DMS153 treated with DMSO at 0.1 percent for 48 hours (cell line): ENCODE results near the gene DUS2.
"Not testable (repeated sequence)": the region's sequence is repeated elsewhere in the genome, so short reads cannot be mapped to it uniquely, and the experiment has no call there.

ENCODE experiments used
- DNase-seq: peaks from one replicate; lab custom pipeline; 2025; ENCODE audit not compliant: unreplicated experiment; lab: John Stamatoyannopoulos, UW

Gene DUS2

DNA sequence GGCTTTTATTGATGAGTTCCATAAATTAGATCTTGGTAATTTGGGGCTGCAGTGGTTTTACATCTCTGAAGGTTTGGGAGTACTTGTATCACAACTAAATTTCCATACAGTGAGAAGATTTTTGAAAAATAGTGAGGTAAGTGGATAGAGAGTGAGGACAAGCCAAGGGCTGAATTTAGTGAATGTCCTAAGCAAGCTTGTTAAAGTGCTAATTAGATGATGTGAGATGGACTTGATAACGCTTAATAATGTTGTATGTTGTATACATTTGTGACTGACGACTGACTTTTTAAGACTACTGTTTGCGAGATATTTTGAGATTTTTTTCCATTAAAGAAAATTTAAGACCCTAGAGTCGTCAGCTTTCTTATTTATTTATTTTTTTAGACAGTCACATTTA is 66.0 kb downstream of the DUS2 start:
- DNase-seq, result no peak

DNA sequence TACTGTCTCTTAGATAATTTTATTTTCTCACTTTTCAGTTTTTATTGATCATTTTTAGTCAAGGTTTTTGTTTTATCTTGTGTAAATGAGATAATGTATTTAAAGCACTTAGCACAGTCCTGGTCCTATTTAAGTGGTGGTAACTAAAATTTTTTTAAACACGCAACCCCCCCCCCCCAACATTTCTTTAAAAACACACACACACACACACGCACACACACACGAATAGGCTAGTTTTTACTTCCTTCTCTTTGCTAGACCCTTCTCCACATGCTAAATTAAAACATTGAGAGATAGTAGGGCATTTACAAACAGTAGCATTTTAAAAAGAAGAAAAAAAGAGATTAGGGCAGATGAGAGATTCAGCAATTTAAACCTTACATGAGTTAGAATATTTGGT is 67.0 kb downstream of the DUS2 start:
- DNase-seq, result no peak

DNA sequence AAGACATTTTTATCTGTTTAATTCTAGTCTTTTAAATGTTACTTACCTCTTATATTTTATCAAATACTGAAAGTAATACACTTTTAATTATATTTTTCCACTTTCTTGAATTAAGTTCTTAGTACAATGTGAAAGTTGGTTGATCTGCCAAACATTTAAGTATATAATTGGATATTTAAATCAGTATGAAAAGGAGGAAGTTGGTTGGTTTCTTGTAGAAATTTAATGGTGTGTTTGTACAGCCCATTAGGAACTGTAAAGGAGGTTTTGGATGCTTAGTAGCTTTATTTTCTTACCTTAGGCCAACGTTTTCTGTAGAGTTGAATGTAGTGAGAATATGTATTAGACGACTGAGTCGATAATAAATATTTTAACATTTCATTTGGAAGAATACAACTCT is 67.4 kb downstream of the DUS2 start:
- DNase-seq, result no peak

DNA sequence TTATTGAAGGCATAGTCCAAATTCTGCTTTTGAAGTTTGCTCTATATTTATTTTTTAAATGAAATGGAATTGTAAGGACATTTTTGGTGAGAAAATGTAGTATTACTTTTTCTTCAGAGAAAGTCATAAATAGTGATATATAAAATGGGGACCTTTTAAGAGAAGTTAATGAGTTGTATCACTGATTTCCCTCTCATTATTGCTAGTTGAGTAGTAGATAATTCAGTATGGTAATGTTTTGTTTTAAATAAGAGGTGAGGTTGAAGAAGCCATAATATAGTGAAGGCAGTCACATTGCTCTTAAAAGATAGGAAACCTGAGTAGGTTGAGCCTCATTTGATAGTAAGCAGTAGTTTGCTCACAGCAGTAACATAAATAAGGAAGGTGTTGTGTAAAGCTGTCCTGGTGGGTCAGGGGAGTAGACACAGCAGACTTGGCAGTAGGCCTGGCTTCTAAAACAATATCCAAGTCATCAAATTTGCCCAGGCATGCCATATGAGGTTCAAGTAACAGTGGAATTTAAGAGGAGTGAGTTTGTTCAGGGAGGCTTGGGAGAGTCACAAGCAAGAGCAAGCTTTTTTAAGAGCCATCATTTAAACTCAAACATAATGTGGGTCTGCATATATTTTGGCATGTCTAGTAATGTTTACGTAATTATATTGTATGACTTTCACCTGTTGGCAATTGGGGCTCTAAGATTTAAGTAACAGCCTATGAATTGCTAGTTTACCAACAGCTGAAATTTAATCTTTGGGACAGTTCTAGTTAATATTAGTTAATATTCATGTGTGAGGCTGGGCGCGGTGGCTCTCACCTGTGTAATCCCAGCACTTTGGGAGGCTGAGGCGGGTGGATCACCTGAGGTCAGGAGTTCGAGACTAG is 68.5 kb downstream of the DUS2 start:
- DNase-seq, result peak; percentile 90

DNA sequence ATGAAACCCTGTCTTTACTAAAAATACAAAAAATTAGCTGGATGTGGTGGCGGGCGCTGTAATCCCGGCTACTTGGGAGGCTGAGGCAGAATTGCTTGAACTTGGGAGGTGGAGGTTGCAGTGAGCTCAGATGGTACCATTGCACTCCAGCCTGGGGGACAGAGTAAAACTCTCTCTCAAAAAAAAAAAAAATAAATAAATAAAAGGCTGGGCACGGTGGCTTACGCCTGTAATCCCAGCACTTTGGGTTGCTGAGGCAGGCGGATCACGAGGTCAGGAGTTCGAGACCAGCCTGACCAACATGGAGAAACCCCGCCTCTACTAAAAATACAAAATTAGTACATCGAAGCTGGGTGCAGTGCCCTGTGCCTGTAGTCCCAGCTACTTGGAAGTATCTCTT is 69.2 kb downstream of the DUS2 start:
- not testable (repeated sequence) for DNase-seq

DNA sequence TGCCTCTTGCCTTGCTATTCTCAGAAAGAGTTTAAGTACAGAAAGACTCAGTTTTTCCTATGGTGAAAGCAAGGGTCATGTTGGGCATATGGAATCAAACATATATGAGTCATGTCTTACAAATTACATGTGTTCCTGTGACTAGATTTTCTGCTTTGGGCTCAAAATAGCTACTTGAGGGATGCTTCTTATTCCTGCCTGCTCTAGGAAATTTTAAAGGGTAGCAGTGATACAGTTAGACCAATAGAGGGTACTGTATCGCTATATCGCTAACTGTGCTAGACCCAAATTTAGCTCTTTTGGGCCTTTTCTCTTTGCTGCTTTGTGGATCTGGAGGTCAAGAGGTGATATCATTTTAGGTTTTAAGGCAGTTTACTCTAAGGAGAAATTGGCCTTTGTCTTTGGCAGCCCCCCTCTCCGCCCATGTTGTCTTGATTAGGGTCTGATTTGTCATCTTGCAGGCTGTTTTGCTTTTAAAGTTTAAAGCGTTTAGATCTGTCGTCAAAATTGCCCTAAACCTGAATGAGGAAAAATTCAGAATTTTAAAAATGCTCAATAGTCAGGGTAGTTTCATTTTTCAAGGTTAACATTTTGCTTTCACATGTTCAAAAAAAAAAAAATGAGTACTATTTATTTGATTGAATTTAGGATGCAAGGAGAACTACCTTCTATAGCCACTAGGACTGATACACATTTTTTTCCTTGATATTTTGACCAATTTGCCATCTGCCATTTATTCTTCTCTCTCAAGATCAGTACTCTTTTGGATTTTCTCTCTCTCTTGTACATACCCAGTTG is 70.9 kb downstream of the DUS2 start:
- no peak for DNase-seq

DNA sequence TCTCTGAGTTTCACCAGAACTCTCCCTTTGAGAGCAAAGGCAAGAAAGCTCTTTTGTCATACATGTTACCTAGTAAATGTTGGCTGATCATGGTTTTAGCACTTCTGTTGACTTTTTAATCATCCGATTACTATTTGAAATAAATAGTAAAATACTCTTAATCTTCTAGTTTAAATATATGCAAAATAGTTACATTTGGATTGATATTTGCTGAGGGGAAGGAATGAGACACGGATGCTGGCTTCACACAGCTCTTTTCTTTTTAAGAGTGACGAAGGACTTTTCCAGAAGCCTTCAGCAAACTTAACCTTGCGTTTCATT is 71.5 kb downstream of the DUS2 start:
- DNase-seq, result no peak

DNA sequence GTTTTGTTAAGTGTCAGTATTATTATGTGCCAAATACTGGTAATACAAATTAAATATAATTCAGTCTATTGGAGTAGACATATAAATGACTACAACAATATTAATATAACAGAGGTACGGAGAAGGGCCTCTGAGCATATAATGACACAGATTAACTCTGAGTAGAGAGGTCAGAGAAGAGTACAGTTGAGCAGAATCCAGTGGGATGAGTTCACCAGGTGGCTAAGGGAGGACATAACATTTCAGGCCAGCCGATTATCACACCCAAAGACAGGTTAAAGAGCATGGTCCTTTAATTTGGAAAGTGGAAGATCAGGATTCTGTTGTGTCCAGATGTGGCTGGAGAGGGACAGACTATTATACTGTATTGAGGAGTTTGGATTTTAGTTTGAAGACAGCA is 73.4 kb downstream of the DUS2 start:
- DNase-seq, result no peak

DNA sequence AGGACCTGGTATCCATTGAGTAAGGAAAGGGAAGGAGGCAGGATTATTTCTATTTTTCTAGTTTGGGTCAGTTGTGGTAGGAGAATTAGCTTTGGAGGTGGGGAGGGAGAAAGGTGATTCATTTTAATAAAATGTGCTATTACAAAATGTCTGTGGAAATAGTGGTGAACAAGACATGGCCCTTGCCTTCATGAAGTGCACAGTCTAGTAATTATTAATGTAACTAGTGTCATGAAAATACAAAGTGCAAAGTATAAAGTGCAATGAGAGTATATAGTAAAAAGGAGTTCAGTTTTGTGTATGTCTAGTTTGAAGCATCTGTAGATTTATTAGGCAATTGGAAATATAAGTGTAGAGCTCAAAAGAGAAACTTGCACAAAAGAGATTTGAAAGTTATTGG is 74.0 kb downstream of the DUS2 start:
- no peak for DNase-seq

DNA sequence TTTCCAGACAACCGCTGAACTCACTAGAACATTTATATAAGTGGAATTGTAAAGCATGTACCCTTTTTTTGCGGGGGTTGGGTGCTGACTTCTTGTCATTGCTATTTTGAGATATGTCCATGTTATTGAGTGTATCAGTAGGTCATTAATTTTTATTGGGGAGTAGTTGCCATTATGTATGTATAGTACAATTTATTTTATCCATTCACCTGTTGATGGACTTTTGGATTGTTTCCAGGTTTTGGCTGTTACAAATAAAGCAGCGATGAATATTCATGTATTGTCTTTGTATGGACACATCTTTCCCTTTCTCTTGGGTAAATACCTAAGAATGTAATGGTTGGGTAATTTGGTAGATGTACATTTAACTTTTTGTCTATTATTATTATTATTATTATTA is 74.8 kb downstream of the DUS2 start:
- no peak for DNase-seq

DNA sequence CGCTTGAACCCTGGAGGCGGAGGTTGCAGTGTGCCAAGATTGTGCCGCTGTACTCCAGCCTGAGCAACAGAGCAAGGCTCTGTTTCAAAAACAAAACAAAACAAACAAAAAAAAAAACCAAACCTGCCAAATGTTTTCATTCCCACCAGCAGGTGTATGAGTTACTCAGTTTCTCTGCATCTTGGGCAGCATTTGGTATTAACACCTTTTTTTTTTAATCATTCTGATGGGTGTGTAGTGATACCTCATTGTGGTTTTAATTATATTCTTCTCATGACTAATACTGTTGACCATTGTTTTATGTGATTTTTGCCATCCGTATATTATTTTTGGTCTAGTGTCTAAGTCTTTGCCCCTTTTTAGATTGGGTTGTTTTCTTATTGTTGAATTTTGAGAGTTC is 77.4 kb downstream of the DUS2 start:
- no peak for DNase-seq

DNA sequence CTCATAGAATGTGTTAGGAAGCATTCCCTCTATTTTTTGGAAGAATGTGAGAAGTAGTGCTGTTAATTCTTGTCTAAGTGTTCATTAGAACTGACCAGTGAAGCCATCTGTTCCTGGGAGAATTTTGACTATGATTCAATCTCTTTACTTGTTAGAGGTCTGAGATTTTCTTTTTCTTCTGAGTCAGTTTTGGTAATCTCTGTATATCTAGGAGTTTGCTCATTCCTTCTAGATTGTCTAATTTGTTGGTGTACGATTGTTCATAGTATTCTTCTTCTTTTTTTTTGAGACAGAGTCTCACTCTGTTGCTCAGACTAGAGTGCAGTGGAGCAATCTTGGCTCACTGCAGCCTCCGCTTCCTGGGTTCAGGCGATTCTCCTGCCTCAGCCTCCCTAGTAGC is 82.5 kb downstream of the DUS2 start:
- DNase-seq, result no peak

DNA sequence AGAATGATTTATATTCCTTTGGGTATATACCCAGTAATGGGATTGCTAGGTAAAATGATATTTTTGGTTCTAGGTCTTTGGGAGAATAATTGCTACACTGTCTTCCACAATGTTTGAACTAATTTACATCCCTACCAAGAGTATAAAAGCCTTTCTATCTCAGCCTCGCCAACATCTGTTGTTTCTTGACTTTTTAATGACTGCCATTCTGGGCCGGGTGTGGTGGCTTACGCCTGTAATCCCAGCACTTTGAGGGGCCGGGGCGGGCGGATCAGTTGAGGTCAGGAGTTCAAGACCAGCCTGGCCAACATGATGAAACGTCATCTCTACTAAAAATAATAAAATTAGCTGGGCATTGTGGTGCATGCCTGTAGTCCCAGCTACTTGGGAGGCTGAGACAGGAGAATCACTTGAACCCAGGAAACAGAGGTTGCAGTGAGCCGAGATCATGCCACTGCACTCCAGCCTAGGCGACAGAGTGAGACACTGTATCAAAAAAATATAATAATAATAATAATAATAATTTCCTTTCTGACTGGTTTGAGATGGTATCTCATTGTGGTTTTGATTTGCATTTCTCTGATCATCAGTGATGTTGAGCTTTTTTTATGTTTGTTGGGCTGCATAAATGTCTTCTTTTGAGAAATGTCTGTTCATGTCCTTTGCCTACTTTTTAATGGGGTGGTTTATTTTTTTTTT is 84.3 kb downstream of the DUS2 start:
- not testable (repeated sequence) for DNase-seq

DNA sequence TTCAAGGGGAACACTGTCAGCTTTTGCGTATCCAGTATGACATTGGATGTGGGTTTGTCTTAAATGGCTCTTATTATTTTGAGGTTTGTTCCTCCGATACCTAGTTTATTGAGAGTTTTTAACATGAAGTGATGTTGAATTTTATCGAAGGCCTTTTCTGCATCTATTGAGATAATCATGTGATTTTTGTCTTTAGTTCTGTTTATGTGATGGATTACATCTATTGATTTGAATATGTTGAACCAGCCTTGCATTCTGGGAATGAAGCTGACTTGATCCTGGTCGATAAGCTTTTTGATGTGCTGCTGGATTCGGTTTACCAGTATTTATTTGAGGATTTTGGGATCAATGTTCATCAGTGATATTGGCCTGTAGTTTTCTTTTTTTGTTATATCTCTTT is 86.1 kb downstream of the DUS2 start:
- not testable (repeated sequence) for DNase-seq

DNA sequence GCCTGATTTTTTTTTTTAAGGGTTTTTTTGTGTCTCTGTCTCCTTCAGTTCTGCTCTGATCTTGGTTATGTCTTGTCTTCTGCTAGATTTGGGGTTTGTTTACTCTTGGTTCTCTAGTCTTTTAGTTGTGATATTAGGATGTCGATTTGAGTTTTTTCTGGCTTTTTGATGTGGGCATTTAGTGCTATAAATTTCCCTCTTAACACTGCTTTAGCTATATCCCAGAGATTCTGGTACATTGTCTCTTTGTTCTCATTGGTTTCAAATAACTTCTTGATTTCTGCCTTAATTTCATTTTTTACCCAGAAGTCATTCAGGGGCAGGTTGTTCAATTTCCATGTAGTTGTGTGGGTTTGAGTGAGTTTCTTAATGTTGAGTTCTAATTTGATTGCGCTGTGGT is 87.5 kb downstream of the DUS2 start:
- DNase-seq, result not testable (repeated sequence)

DNA sequence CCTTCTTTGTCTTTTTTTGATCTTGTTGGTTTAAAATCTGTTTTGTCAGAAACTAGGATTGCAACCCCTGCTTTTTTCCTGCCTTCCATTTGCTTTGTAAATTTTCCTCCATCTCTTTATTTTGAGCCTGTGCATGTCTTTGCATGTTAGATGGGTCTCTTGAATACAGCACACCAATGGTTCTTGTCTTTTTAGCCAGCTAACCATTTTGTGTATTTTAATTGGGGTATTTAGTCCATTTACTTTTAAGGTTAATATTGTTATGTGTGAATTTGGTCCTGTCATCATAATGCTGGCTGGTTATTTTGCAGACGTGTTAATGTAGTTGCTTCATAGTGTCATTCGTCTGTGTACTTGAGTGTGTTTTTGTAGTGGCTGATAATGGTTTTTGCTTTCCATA is 88.3 kb downstream of the DUS2 start:
- DNase-seq, result no peak

DNA sequence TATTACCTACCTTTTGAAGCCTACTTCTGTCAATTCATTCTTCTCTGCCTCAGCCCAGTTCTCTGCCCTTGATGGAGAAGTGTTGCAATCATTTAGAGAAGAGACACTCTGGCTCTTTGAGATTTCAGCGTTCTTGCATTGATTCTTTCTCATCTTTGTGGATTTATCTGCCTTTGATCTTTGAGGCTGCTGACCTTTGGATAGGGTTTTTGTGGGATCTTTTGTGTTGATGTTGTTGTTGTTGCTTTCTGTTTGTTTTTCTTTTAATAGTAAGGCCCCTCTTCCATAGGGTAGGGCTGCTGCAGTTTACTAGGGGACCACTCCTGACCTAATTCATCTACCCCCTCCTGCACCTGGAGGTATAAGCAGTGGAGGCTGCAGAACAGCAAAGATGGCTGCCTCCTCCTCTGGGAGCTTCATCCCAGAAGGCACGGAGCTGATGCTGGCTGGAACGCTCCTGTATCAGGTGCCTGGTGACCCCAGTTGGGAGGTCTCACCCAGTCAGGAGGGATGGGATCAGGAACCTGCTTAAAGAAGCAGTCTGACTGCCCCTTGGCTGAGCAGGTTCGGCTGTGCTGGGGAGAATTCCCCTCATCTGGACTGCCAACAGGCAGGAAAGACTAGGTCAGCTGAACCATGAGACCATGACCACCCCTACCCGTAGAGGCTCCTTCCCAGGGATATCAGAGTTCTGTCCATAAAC is 90.1 kb downstream of the DUS2 start:
- no peak for DNase-seq

DNA sequence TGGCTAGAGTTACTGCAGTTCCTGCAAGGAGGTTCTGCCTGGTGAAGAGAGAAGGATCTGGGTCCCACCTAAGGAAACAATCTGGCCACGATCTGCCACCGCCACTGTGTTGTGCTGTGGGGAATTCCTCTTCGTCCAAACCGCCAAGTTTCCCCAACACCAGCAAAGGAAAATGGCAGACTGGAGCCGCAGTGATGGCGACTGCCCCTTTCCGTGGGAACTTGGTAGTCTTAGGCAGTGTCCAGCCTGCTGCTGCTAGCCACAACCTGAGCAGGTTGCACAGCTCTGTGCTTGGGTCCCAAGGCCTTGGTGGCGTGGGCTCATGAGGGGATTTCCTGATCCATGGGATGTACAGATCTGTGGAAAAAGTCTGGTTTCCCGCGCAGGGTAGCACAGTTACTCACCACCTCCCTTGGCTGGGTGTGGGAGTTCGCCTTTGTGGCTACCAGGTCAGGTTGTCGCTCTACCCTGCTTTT is 90.7 kb downstream of the DUS2 start:
- no peak for DNase-seq

DNA sequence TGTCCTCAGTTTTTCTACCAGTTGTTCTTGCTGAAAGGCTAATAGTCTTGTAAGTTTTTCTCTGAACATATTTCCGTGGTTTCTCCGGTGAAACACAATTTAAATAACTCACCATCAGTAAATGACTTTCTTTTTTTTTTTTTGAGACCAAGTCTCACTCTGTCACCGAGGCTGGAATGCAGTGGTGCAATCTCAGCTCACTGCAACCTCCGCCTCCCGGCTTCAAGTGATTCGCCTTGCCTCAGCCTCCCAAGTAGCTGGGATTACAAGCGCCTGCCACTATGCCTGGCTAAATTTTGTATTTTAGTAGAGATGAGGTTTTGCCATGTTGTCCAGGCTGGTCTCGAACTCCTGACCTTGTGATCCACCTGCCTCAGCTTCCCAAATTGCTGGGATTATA is 91.9 kb downstream of the DUS2 start:
- not testable (repeated sequence) for DNase-seq

DNA sequence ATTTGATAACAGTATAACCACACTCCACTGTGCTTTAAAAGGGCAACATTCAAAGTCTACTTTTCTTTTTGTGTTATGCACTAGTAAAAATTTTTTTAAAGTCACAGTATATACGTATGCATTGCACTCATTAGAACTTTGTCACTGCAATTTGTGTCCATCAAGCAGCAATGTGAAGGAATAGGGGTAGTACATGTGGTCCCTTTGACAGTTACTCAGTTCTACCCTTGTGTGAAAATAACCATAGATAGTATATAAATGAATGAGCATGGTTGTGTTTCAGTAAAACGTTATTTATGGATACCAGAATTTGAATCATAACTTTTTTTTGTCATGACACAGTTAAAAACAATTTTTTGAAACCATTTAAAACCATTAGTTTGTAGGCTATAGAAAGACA is 92.8 kb downstream of the DUS2 start:
- no peak for DNase-seq

DNA sequence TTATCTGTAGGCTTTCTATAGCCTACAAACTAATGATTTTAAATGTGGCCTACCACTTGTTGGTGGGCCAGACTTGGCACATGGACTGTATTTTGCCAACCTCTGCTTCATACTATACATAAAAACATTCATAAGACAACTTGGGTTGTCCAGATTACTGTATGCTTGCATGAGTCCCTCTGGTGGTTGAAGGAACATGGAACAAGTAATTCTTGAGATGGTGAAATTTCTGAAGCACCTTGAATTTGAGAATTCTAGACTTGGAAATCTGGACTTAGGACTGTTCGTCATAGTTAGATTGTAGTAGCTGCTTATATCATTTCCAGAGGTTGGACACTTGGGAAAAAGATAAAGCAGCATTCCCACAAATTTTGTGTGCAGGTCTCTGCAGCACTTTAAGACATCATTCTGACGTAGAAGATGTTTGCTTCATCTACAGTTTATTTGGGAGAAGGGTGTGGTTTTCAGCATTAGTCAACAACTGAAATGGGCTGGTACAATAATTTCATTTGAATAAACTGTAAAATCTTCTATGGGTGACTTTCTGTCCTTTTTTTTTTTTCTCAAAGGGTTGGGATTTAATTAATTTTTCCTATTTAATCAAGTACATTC is 93.3 kb downstream of the DUS2 start:
- DNase-seq, result no peak
